Choroid plexus epithelial cell (primary cell): ENCODE results near the gene GPR22.

Experiments
- DNase-seq: peaks from one replicate; pipeline ENCODE4 v3.0.0-alpha.2; 2010; ENCODE audit warnings: low read depth
- H3K4me3 ChIP-seq: 2 replicates; pipeline ENCODE4 v1.5.1; 2011; ENCODE audit warnings: low read depth, mild to moderate bottlenecking, control low read depth, low read length, moderate library complexity
- TF ChIP-seq, protein P1 (sequence below): conservative IDR thresholded peaks from 2 replicates; pipeline ENCODE4 v1.5.1; 2011; ENCODE audit warnings: low read depth, mild to moderate bottlenecking, control low read depth, inconsistent platforms, low read length, moderate library complexity

GPR22 gene

GRCh38 chr7:107503687-107504086 is 33.8 kb downstream of the GPR22 start:
- DNase-seq, result no peak
- TF ChIP-seq, protein P1, sequence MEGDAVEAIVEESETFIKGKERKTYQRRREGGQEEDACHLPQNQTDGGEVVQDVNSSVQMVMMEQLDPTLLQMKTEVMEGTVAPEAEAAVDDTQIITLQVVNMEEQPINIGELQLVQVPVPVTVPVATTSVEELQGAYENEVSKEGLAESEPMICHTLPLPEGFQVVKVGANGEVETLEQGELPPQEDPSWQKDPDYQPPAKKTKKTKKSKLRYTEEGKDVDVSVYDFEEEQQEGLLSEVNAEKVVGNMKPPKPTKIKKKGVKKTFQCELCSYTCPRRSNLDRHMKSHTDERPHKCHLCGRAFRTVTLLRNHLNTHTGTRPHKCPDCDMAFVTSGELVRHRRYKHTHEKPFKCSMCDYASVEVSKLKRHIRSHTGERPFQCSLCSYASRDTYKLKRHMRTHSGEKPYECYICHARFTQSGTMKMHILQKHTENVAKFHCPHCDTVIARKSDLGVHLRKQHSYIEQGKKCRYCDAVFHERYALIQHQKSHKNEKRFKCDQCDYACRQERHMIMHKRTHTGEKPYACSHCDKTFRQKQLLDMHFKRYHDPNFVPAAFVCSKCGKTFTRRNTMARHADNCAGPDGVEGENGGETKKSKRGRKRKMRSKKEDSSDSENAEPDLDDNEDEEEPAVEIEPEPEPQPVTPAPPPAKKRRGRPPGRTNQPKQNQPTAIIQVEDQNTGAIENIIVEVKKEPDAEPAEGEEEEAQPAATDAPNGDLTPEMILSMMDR, result no peak
- H3K4me3 ChIP-seq, result no peak overlapping the region

DNA sequence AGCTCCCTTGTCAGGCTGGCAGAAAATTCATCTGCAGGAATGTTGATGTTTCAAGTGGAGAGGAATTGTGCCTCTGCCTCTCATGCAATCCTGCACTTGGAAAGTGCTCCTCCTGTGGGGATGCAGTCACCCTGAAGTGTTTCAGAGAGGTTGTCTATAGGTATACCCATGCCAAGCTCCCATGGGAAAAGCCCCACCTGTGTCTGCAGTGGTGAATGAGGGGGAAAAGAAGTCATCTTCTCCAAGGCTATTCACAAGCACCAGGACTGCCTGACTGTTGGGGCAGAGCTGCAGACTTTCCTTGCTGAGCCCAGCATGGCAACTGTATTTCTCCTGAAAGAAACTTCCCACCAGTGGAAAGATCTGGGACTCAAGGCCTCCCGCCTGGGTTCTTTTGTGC is 35.5 kb downstream of the GPR22 start:
- DNase-seq, result no peak
- TF ChIP-seq, protein P1, result no peak
- no peak overlapping the region for H3K4me3 ChIP-seq

DNA sequence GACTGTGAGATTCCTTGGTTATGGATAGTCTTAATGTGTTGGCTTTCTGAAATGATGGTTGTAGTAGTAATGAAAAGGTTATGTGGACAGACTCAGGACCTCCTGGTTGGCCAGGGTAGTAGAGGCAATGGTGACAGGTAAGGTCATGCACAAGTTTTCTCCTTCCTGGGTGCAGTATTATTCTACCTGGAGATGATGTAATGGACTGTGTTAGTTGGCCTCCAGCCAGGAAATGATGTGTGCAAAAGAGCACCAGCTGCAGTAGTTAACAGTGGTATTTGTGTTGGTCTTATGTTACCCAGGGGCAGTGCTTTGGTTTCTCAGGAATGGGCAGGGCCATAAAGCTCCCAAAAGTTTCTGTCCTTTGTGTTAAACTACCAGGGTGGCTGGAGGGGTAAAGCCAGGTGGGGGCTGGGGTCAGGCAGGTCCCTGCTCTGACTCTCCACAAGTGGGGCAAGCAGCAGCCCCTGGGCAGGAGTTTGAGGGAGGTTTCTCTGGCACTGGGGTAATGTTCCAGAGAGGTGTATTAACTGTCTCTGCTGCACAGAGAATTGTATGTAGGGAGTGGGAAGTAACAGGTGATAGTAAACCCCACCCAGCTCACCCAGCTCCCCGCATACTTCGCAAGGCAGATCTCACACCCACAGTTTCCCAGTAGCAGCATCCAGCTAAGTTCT is 36.3 kb downstream of the GPR22 start:
- no peak overlapping the region for H3K4me3 ChIP-seq
- TF ChIP-seq, protein P1, result no peak
- peak; percentile 41 for DNase-seq

DNA sequence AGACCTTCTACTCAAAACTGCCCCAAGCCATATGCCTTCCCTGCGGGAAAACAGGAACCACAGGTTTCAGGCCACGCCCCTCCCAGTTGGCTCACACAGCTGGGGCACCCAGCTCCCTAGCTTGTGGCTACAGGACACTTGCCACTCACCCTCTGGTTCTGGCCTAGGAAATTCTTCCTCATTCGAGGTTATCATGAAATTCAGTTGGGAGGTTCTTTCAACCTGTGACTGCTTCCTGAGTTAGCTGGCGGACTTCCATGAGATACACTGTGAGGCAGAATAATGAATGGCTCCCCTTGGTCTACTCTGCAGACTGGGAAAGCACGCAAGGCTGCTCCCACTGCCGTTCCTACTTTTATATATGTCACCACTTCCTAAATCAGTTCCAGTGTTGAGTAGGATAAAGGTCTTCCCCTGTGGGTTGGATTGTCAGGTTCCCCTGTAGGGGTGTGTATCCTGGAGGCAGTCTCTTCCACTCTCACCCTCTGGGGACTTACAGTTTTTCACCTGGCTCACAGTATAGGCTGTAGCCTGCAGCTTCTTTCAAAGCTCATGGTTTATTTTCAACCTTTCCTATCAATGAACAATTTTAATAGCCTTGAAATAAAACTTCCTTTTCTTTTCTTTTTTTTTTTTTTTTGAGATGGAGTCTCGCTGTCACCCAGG is 37.0 kb downstream of the GPR22 start:
- TF ChIP-seq, protein P1, result no peak
- DNase-seq, result peak; percentile 6
- no peak overlapping the region for H3K4me3 ChIP-seq
